Prostate gland (tissue), 2 donors: ENCODE measurements around the gene OLIG3.

ENCODE experiments used
- CTCF ChIP-seq, 4 experiments: fragments of 200-600 bp in 2 of 4; fragments of 450-650 bp in 2 of 4; sonication (generic) in 2 of 4; IDR thresholded peaks; 1 replicate in 3 of 4; 2 replicates in 1 of 4; pipeline ENCODE4 v1.5.1; 2016 to 2019; ENCODE audit warnings: antibody characterized with exemption in 4 of 4, mild to moderate bottlenecking in 2 of 4, moderate library complexity in 2 of 4
- POLR2A ChIP-seq: fragments of 450-650 bp; IDR thresholded peaks from one replicate; pipeline ENCODE4 v1.6.1; 2016; ENCODE audit warnings: antibody characterized with exemption, mild to moderate bottlenecking

- TF ChIP-seq CTCF (IDR thresholded peaks at IDR 0.05) = no peak
- TF ChIP-seq POLR2A = no peak
Measured at GRCh38 chr6:137498481-137499190, 4.4 kb upstream of the OLIG3 start.
